ENCODE data around the gene MEPCE. TPM values are rescaled to one million over a fixed set of nuclear protein-coding genes. Genes with fewer than 3 reads are reported as not detected.

Gene MEPCE
- total and polyA plus RNA-seq, 9 of the 15 experiments (the other 6 are each of a cell fraction or from before 2014, with no cell fraction given), result 10.9 to 76.3 (median 44.1) TPM

- TF ChIP-seq, protein P1, sequence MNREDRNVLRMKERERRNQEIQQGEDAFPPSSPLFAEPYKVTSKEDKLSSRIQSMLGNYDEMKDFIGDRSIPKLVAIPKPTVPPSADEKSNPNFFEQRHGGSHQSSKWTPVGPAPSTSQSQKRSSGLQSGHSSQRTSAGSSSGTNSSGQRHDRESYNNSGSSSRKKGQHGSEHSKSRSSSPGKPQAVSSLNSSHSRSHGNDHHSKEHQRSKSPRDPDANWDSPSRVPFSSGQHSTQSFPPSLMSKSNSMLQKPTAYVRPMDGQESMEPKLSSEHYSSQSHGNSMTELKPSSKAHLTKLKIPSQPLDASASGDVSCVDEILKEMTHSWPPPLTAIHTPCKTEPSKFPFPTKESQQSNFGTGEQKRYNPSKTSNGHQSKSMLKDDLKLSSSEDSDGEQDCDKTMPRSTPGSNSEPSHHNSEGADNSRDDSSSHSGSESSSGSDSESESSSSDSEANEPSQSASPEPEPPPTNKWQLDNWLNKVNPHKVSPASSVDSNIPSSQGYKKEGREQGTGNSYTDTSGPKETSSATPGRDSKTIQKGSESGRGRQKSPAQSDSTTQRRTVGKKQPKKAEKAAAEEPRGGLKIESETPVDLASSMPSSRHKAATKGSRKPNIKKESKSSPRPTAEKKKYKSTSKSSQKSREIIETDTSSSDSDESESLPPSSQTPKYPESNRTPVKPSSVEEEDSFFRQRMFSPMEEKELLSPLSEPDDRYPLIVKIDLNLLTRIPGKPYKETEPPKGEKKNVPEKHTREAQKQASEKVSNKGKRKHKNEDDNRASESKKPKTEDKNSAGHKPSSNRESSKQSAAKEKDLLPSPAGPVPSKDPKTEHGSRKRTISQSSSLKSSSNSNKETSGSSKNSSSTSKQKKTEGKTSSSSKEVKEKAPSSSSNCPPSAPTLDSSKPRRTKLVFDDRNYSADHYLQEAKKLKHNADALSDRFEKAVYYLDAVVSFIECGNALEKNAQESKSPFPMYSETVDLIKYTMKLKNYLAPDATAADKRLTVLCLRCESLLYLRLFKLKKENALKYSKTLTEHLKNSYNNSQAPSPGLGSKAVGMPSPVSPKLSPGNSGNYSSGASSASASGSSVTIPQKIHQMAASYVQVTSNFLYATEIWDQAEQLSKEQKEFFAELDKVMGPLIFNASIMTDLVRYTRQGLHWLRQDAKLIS (CRISPR knock-in tag; IDR thresholded peaks at IDR 0.05), result peak; percentile 77; the same call in 1 of the 2 replicates
- TF ChIP-seq ZNF280B (CRISPR knock-in tag; IDR thresholded peaks at IDR 0.05) (no peak), SIRT6 (IDR thresholded peaks at IDR 0.05; ENCODE audit: low read depth, low read length) (no peak), FOXM1 (IDR thresholded peaks at IDR 0.05; ENCODE audit: low read depth) (peak; percentile 66), FOXM1 (CRISPR knock-in tag; IDR thresholded peaks at IDR 0.05; ENCODE audit: low read depth) (no peak), THRA (IDR thresholded peaks at IDR 0.05) (no peak), NR2C1 (IDR thresholded peaks at IDR 0.05) (0 out of 2 replicates have a peak, but pooled peaks have one; percentile 35), NR2C1 (tag; IDR thresholded peaks at IDR 0.05) (no peak), REST (IDR thresholded peaks at IDR 0.05; ENCODE audit: borderline replicate concordance) (no peak), REST (CRISPR knock-in tag; IDR thresholded peaks at IDR 0.05; ENCODE audit: low read depth) (no peak), ZBTB43 (CRISPR knock-in tag; IDR thresholded peaks at IDR 0.05) (no peak)
Measured at GRCh38 chr7:100478958-100479660, 49.5 kb downstream of the MEPCE start, which contains the start of gene TSC22D4 (continued).
